ENCODE results near the gene GKN2.

- TF ChIP-seq CTCF (conservative IDR thresholded peaks at IDR 0.05; ENCODE audit: low read length) (no peak), EZH2phosphoT487 (IDR thresholded peaks at IDR 0.05; ENCODE audit: borderline replicate concordance, low read depth, low read length) (no peak)
These were observed 21.5 kb downstream of the GKN2 start for GRCh38 chr2:68931149-68931711.
